ENCODE measurements around the gene BLMH. TPM values are rescaled to one million over a fixed set of nuclear protein-coding genes. Genes with fewer than 3 reads are reported as not detected.
"Not testable (repeated sequence)": the region's sequence is repeated elsewhere in the genome, so short reads cannot be mapped to it uniquely, and the experiment has no call there.

Gene BLMH
- total RNA-seq, 1 donor from 2014 or later, result 54.8 TPM

DNA sequence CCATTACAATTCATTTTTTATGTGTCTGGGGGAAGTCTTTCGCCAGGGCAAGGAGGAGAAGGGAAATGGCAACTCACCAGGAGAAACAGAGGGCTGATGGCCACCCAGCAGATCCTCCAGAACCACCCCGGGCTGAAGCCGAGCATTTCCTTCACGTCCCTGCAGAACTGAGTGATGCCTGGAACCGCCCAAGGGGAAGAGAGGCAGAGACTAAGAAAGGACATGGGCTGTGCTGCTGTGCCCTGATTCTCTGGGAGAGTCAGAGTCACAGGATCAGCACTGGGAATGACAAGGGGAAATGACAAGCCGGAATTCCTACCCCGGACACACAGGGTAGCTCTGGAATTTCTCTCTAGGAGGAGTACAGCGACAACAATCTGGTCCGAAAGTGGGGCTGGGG lies 84.1 kb downstream of the BLMH start:
- intact Hi-C loops (cut with micrococcal nuclease), result no loop called here

DNA sequence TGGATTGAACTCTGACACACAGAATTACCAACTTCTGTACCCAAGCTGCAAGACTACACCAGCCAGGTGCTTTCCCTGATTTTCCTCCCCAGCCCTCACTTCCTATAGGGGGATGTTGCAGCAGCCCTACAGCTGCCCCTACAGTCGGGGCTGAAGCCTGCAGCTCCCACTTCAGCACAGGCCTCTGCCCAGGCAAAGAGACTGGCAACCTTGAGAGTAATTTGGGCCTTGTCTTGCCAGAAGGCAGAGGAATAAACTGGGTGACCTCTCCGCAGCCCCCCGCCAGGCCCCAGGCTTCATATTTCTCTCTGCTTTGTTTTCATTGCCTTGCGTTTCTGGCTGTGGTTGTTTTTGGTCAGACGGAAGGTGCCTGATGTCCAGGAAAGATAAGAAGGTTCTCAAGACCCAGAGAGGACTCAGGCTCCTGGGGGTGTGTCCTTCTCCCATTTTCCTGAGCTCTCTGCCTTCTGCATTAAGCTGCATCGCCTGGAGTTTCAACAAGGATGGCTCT lies 88.2 kb downstream of the BLMH start:
- intact Hi-C loops (cut with micrococcal nuclease), result no loop called here

DNA sequence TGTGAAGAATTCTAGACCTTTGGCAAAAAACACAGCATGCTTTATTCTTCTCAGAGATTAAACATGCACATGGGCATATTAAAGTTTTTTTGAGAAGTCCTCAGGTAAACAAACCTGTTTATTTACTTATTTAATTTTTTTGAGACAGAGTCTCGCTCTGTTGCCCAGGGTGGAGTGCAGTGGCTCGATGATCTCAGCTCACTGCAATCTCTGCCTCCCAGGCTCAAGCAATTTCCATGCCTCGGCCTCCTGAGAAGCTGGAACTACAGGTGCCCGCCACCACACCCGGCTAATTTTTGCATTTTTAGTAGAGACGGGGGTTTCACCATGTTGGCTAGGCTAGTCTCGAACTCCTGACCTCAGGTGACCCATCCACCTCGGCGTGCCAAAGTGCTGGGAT lies 91.1 kb downstream of the BLMH start:
- intact Hi-C loops (cut with micrococcal nuclease), result not testable (repeated sequence)

DNA sequence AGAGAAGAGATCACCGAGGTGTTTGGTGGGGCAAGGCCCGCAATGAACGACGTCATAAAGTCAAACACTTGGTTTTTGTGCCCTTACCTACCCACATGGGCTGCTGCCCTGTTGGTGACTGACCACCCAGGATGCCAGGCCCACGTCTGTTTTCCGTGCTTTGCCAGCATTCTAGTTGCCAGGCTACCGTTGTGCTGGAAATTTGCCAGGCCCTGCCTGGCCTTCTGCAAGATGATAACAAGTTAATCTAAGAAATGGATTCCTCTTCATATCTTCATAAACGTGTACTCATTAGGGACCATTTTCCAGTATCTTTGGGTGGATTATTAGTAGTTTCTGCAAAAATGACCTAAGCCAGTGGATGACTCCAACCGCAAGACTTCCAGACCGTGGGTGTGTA lies 91.6 kb downstream of the BLMH start:
- intact Hi-C loops (cut with micrococcal nuclease), result no loop called here

DNA sequence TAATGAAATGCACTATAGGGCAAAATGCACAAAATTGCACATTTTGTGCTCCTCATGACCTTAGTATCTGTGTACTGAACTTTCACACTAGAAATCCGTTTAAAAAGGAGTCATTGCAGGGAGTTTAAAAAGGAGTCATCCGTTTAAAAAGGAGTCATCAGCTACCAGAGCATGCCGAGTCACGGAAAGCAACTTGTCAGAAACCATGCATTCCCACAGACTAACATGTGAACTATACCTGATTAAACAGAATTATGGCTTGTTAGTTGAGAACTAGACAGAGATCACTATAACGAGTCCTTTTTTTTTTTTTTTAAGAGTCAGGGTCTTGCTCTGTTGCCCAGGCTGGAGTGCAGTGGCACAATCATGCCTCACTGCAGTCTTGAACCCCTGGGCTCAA lies 92.1 kb downstream of the BLMH start:
- intact Hi-C loops (cut with micrococcal nuclease), result no loop called here

Other genes starting within 250 kb of the BLMH start
- 23.4 and 25.6 TPM in 2 replicates for gene NSRP1, start 175.1 kb downstream of the BLMH start, total RNA-seq
- not detected in 2 replicates for gene SLC6A4, start 56.2 kb downstream of the BLMH start, total RNA-seq
- not detected in 2 replicates for gene TMIGD1, start 42.1 kb upstream of the BLMH start, total RNA-seq
- 17.2 and 18.2 TPM in 2 replicates for gene CPD, start 87.0 kb upstream of the BLMH start, total RNA-seq
- gene GOSR1, start 185.5 kb upstream of the BLMH start, total RNA-seq, result 46.9 and 49.2 TPM in 2 replicates